Caco-2 (cell line): ENCODE measurements around the gene CCT8. TPM values are rescaled to one million over a fixed set of nuclear protein-coding genes. Genes with fewer than 3 reads are reported as not detected.

Experiments used
- Bru-seq: library from RNA; stranded (reverse); fragments of 400-500 nt; gene quantifications from one replicate; lab custom pipeline; 2021; lab: Mats Ljungman, UMichigan
- BruChase-seq, 2 experiments: library from RNA; stranded (reverse); fragments of 400-500 nt; gene quantifications; one replicate each; lab custom pipeline; 2021; lab: Mats Ljungman, UMichigan
- BruUV-seq: library from RNA; stranded (reverse); fragments of 400-500 nt; replicated peaks from 2 replicates; lab custom pipeline; 2021; lab: Mats Ljungman, UMichigan
- CTCF ChIA-PET: fragments of 300-600 bp; sonication (Branson Sonifier 250); formaldehyde crosslinking; loops from one replicate; lab custom pipeline; 2022; ENCODE audit warnings: antibody characterized with exemption; lab: Charles Lee
- POLR2A ChIA-PET: fragments of 300-600 bp; sonication (Branson Sonifier 250); formaldehyde crosslinking; loops from one replicate; lab custom pipeline; 2022; ENCODE audit warnings: antibody characterized with exemption; lab: Charles Lee
- DNase-seq, 2 experiments: peaks; one replicate each; pipeline versions ENCODE4 v3.0.0 to v3.0.0-alpha.2; 2020 to 2022
- H3K27me3 ChIP-seq: replicated peaks from 2 replicates; pipeline ENCODE4 v1.6.0; 2011; ENCODE audit warnings: low read length; ENCODE audit not compliant: control insufficient read depth, insufficient read depth
- H3K36me3 ChIP-seq: 2 replicates; pipeline ENCODE4 v1.5.1; 2011; ENCODE audit warnings: low read length; ENCODE audit not compliant: control insufficient read depth, insufficient read depth
- H3K4me1 ChIP-seq: fragments of 250-450 bp; sonication (Bioruptor Pico); 2 replicates; pipeline ENCODE4 v1.5.1; 2020; ENCODE audit warnings: mild to moderate bottlenecking
- H3K4me3 ChIP-seq: 2 replicates; pipeline ENCODE4 v1.5.1; 2011; ENCODE audit warnings: low read depth, mild to moderate bottlenecking, control low read depth, low read length
- H3K9me3 ChIP-seq: fragments of 250-450 bp; sonication (Bioruptor Pico); 2 replicates; pipeline ENCODE4 v1.5.1; 2020; ENCODE audit warnings: mild to moderate bottlenecking, moderate library complexity
- H3K27ac Mint-ChIP-seq: one replicate; pipeline ENCODE4 v1.8.0; 2022; ENCODE audit warnings: mixed read lengths; ENCODE audit not compliant: unreplicated experiment
- H3K27me3 Mint-ChIP-seq: one replicate; pipeline ENCODE4 v1.8.0; 2022; ENCODE audit warnings: mixed read lengths; ENCODE audit not compliant: insufficient read depth, unreplicated experiment
- H3K36me3 Mint-ChIP-seq: one replicate; pipeline ENCODE4 v1.8.0; 2022; ENCODE audit warnings: mild to moderate bottlenecking, mixed read lengths; ENCODE audit not compliant: insufficient read depth, unreplicated experiment
- H3K4me1 Mint-ChIP-seq: one replicate; pipeline ENCODE4 v1.8.0; 2022; ENCODE audit warnings: low read depth, mixed read lengths; ENCODE audit not compliant: unreplicated experiment
- H3K4me3 Mint-ChIP-seq: one replicate; pipeline ENCODE4 v1.8.0; 2022; ENCODE audit warnings: mild to moderate bottlenecking, moderate library complexity, mixed read lengths; ENCODE audit not compliant: unreplicated experiment
- H3K9me3 Mint-ChIP-seq: one replicate; pipeline ENCODE4 v1.8.0; 2022; ENCODE audit warnings: mixed read lengths; ENCODE audit not compliant: unreplicated experiment
- CTCF ChIP-seq, 2 experiments: fragments of 200-600 bp in 1 of 2; IDR thresholded peaks; 1 replicate in 1 of 2; 2 replicates in 1 of 2; pipeline versions ENCODE4 v1.5.1 to v1.8.0; 2011 to 2022; ENCODE audit warnings: antibody characterized with exemption in 1 of 2, control low read depth in 1 of 2, inconsistent platforms in 1 of 2, low read depth in 1 of 2, low read length in 1 of 2, mild to moderate bottlenecking in 1 of 2, moderate library complexity in 1 of 2; ENCODE audit not compliant: insufficient read depth in 1 of 2, severe bottlenecking in 1 of 2, unreplicated experiment in 1 of 2
- intact Hi-C: fragments of 100-400 bp; cut with micrococcal nuclease; formaldehyde crosslinking; loops from one replicate; pipeline ENCODE4 v1.10.0; 2022; ENCODE audit not compliant: unreplicated experiment
- long read RNA-seq: library from polyadenylated mRNA; stranded (forward); transcript quantifications from one replicate; pipeline ENCODE4 v2.0.0, GENCODE V29; 2022
- total RNA-seq: library from RNA; stranded (reverse); gene quantifications from 2 replicates; pipeline ENCODE4 v1.2.3, GENCODE V29; 2022

Gene CCT8, protein sequence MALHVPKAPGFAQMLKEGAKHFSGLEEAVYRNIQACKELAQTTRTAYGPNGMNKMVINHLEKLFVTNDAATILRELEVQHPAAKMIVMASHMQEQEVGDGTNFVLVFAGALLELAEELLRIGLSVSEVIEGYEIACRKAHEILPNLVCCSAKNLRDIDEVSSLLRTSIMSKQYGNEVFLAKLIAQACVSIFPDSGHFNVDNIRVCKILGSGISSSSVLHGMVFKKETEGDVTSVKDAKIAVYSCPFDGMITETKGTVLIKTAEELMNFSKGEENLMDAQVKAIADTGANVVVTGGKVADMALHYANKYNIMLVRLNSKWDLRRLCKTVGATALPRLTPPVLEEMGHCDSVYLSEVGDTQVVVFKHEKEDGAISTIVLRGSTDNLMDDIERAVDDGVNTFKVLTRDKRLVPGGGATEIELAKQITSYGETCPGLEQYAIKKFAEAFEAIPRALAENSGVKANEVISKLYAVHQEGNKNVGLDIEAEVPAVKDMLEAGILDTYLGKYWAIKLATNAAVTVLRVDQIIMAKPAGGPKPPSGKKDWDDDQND
- total RNA-seq: 269 and 302 TPM in 2 replicates
- Bru-seq, nascent RNA: percentile 96 among the genes with signal in this experiment
- percentile 96 among the genes with signal in this experiment for BruChase-seq, experiment 1, labeled RNA remaining after a 2-hour chase
- percentile 98 among the genes with signal in this experiment for BruChase-seq, experiment 2, labeled RNA remaining after a 6-hour chase
- long read RNA-seq, transcript CCT8-201 (15 exons, 2,005 nt): major isoform, 627 of 681 reads
- long read RNA-seq, partial matches to known transcripts: 8 of 681 reads
- long read RNA-seq, other reads (novel, unspliced or antisense): 43 of 681 reads

- no peak for TF ChIP-seq CTCF (IDR thresholded peaks at IDR 0.05; ENCODE audit: insufficient read depth in 1 of 2, low read depth in 1 of 2, low read length in 1 of 2, severe bottlenecking in 1 of 2, unreplicated experiment in 1 of 2)
- POLR2A ChIA-PET: interaction anchor here (1.0 to 2.3 kb wide), 2 partner anchors 48 to 71 kb away, joined by 5 to 8 read pairs; partner anchors contain the start of gene USP16
- peak within 1 kb of the TSS; percentile 90 for H3K4me3 ChIP-seq
- Mint-ChIP-seq H3K27ac (peak within 1 kb of the TSS; percentile 98), H3K27me3 (no peaks in the 10 kb centered on the region), H3K4me3 (peak within 1 kb of the TSS; percentile 99), H3K36me3 (peaks cover 57% of the 10 kb centered on the region), H3K9me3 (peaks cover 9% of the 10 kb centered on the region), H3K4me1 (peaks cover 17% of the 10 kb centered on the region)
- peak; percentile 98 to 99 for DNase-seq
- intact Hi-C loops: loop anchor here (1.0 kb wide), 1 partner anchor 49 kb away; the partner anchor contains the start of gene USP16
- TSS peak; percentile 49 for BruUV-seq
- H3K4me1 ChIP-seq: peaks cover 5% of the 10 kb centered on the region; the same call in 1 of the 2 replicates
- no peaks in the 10 kb centered on the region; the same call in 1 of the 2 replicates for H3K36me3 ChIP-seq
- no peaks in the 10 kb centered on the region for H3K27me3 ChIP-seq
- CTCF ChIA-PET: interaction anchor here (0.6 kb wide), 2 partner anchors 31 to 307 kb away, joined by 3 read pairs; no protein-coding TSS in a partner anchor
- no peaks in the 10 kb centered on the region for H3K9me3 ChIP-seq
These were observed at the start of gene CCT8 for GRCh38 chr21:29073222-29074006. TSS of gene CCT8 (minus strand) at chr21:29073648. CDS start at chr21:29073590, 58 bp downstream.

DNA sequence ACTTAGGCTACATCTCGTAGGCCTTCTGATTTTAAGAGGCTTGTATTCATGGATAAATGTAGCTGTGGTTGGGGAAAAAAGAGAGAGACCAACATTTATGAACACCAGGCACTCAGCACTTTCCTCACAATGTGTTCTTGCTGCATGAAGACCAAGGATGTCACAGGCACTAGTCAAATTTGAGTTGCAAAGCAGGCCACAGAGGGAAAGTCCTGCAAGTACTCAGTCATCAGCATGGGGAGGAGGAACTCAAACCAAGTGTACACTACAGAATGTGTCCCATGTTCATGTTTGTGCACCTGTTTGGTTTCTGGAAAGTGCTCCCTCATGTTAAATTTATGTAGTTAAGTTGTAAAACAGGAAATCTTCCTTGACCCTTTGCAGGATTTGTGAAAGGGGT lies 48.3 kb upstream of the CCT8 start:
- intact Hi-C loops: no loop called here
- no peak overlapping the region for H3K27ac Mint-ChIP-seq
- Histone ChIP-seq H3K9me3 (no peaks in the 10 kb centered on the region), H3K36me3 (no peaks in the 10 kb centered on the region), H3K27me3 (no peaks in the 10 kb centered on the region), H3K4me3 (no peak overlapping the region), H3K4me1 (no peaks in the 10 kb centered on the region)
- BruUV-seq: no TSS peak
- ChIA-PET CTCF (no interaction called here), POLR2A (no interaction called here)
- H3K4me3 Mint-ChIP-seq: no peak overlapping the region
- no peaks in the 10 kb centered on the region for H3K4me1 Mint-ChIP-seq
- no peak for DNase-seq
- no peak for TF ChIP-seq CTCF (IDR thresholded peaks at IDR 0.05; ENCODE audit: insufficient read depth in 1 of 2, low read depth in 1 of 2, low read length in 1 of 2, severe bottlenecking in 1 of 2, unreplicated experiment in 1 of 2)
- H3K9me3 Mint-ChIP-seq: no peaks in the 10 kb centered on the region
- H3K27me3 Mint-ChIP-seq: no peaks in the 10 kb centered on the region
- H3K36me3 Mint-ChIP-seq: no peaks in the 10 kb centered on the region
